ENCODE data around the gene AGRN. TPM values are rescaled to one million over a fixed set of nuclear protein-coding genes. Genes with fewer than 3 reads are reported as not detected.

Gene AGRN
- total and polyA plus RNA-seq, 4 donors = 1.8 to 22.4 (median 16.9) TPM

DNA sequence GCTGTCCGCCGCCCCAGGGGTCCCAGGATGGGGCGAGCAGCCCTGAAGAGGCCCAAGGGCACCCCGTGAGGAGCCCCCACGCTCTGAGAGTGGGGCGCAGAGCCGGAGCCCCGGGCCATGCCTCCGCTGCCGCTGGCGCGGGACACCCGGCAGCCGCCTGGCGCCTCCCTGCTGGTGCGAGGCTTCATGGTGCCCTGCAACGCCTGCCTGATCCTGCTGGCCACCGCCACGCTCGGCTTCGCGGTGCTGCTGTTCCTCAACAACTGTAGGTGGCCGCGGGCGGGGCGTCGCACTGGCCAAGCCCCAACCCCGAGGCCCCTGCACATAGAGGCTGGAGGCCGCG is 14.5 kb downstream of the AGRN start:
- no peak for DNase-seq (ENCODE audit: low spot score)
- H3K36me3 ChIP-seq (ENCODE audit: control insufficient read depth in 4 of 4, insufficient read depth in 3 of 4, low read depth in 1 of 4, low read length in 3 of 4) = no peaks in the 10 kb centered on the region
- 85% methylated on average over 30 of the region's 30 CpGs for WGBS
- TF ChIP-seq, protein P1, sequence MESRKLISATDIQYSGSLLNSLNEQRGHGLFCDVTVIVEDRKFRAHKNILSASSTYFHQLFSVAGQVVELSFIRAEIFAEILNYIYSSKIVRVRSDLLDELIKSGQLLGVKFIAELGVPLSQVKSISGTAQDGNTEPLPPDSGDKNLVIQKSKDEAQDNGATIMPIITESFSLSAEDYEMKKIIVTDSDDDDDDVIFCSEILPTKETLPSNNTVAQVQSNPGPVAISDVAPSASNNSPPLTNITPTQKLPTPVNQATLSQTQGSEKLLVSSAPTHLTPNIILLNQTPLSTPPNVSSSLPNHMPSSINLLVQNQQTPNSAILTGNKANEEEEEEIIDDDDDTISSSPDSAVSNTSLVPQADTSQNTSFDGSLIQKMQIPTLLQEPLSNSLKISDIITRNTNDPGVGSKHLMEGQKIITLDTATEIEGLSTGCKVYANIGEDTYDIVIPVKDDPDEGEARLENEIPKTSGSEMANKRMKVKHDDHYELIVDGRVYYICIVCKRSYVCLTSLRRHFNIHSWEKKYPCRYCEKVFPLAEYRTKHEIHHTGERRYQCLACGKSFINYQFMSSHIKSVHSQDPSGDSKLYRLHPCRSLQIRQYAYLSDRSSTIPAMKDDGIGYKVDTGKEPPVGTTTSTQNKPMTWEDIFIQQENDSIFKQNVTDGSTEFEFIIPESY (IDR thresholded peaks at IDR 0.05) = no peak
- TF ChIP-seq RAD21 (IDR thresholded peaks at IDR 0.05) = no peak
- TF ChIP-seq, protein P2, sequence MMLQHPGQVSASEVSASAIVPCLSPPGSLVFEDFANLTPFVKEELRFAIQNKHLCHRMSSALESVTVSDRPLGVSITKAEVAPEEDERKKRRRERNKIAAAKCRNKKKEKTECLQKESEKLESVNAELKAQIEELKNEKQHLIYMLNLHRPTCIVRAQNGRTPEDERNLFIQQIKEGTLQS (IDR thresholded peaks at IDR 0.05) = no peak
- TF ChIP-seq, protein P3, sequence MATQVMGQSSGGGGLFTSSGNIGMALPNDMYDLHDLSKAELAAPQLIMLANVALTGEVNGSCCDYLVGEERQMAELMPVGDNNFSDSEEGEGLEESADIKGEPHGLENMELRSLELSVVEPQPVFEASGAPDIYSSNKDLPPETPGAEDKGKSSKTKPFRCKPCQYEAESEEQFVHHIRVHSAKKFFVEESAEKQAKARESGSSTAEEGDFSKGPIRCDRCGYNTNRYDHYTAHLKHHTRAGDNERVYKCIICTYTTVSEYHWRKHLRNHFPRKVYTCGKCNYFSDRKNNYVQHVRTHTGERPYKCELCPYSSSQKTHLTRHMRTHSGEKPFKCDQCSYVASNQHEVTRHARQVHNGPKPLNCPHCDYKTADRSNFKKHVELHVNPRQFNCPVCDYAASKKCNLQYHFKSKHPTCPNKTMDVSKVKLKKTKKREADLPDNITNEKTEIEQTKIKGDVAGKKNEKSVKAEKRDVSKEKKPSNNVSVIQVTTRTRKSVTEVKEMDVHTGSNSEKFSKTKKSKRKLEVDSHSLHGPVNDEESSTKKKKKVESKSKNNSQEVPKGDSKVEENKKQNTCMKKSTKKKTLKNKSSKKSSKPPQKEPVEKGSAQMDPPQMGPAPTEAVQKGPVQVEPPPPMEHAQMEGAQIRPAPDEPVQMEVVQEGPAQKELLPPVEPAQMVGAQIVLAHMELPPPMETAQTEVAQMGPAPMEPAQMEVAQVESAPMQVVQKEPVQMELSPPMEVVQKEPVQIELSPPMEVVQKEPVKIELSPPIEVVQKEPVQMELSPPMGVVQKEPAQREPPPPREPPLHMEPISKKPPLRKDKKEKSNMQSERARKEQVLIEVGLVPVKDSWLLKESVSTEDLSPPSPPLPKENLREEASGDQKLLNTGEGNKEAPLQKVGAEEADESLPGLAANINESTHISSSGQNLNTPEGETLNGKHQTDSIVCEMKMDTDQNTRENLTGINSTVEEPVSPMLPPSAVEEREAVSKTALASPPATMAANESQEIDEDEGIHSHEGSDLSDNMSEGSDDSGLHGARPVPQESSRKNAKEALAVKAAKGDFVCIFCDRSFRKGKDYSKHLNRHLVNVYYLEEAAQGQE (IDR thresholded peaks at IDR 0.05) = no peak
- TF ChIP-seq GABPA (IDR thresholded peaks at IDR 0.05 in 1 of 2, conservative IDR thresholded peaks at IDR 0.05 in 1 of 2) = no peak
- peaks cover 4 to 16% (median 12%) of the 10 kb centered on the region in 4 donors for H3K4me1 ChIP-seq (ENCODE audit: control insufficient read depth in 4 of 4, insufficient read depth in 4 of 4, low read length in 3 of 4)
- H3K9me3 ChIP-seq (ENCODE audit: control insufficient read depth in 4 of 4, low read length in 3 of 4) = no peaks in the 10 kb centered on the region
- no peak overlapping the region for H3K27ac ChIP-seq (ENCODE audit: low read depth in 1 of 2, low read length in 2 of 2)
- H3K4me3 ChIP-seq (ENCODE audit: low read depth in 1 of 3, low read length in 3 of 3) = no peak overlapping the region
- H3K9ac ChIP-seq (ENCODE audit: low read depth in 1 of 2, low read length in 2 of 2) = no peak overlapping the region
- peaks cover 0 to 3% (median 1%) of the 10 kb centered on the region in 4 donors for H3K27me3 ChIP-seq (ENCODE audit: control insufficient read depth in 4 of 4, insufficient read depth in 4 of 4, low read length in 3 of 4)

DNA sequence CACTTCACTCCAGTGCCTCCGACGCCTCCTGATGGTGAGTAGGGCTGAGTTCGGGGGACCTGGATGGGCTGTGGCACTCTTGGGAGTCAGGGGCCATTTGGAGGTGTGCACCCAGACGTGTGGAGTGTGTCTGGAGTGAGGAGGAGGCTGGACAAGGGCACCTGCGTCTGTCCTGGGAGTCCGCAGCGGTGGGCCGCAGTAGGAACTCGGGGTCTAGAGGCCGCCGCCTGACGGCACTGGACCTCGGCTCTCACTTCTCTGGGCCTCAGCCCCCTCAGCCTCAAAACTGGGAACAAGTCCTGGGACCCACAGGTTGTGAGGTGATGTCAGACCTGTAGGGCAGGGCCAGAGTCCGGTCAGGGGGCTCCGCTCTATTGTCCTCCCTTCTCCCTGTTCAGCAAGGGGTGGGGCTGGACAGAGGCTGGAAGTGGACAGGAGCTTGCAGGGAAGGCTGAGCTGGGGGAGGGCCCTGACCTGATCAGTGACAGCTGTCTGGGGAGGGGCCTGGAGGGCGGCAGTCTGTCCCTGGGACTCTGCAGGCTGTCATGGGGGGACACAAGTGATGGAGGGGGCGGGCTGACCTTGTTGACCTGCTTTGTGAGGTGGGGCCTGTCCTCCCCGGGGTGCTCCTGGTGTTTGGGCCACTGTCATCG is 15.5 kb downstream of the AGRN start:
- no peak overlapping the region for H3K9ac ChIP-seq (ENCODE audit: low read depth in 1 of 2, low read length in 2 of 2)
- H3K27ac ChIP-seq (ENCODE audit: low read depth in 1 of 2, low read length in 2 of 2) = no peak overlapping the region
- no peaks in the 10 kb centered on the region for H3K36me3 ChIP-seq (ENCODE audit: control insufficient read depth in 4 of 4, insufficient read depth in 3 of 4, low read depth in 1 of 4, low read length in 3 of 4)
- H3K4me3 ChIP-seq (ENCODE audit: low read depth in 1 of 3, low read length in 3 of 3) = no peak overlapping the region
- no peak for DNase-seq (ENCODE audit: low spot score)
- H3K4me1 ChIP-seq (ENCODE audit: control insufficient read depth in 4 of 4, insufficient read depth in 4 of 4, low read length in 3 of 4) = peaks cover 12 to 22% (median 20%) of the 10 kb centered on the region in 4 donors
- WGBS = 96% methylated on average over 19 of the region's 19 CpGs
- peaks cover 0 to 3% (median 1%) of the 10 kb centered on the region in 4 donors for H3K27me3 ChIP-seq (ENCODE audit: control insufficient read depth in 4 of 4, insufficient read depth in 4 of 4, low read length in 3 of 4)
- TF ChIP-seq, protein P1 (IDR thresholded peaks at IDR 0.05) = no peak
- H3K9me3 ChIP-seq (ENCODE audit: control insufficient read depth in 4 of 4, low read length in 3 of 4) = no peaks in the 10 kb centered on the region
